HCT116 (cell line): ENCODE measurements around the gene HBM. TPM values are rescaled to one million over a fixed set of nuclear protein-coding genes. Genes with fewer than 3 reads are reported as not detected.
"Not testable (repeated sequence)": the region's sequence is repeated elsewhere in the genome, so short reads cannot be mapped to it uniquely, and the experiment has no call there.

ENCODE experiments used
- ATAC-seq: fragments of 200-7000 bp; cut with Tn5 transposase; 2 replicates; pipeline ENCODE4 v1.9.1; 2020; ENCODE audit warnings: mild to moderate bottlenecking, moderate library complexity
- BruUV-seq: library from RNA; stranded (reverse); fragments of 400-500 nt; replicated peaks from 2 replicates; lab custom pipeline; 2021; lab: Mats Ljungman, UMichigan
- CTCF ChIA-PET: fragments of 300-600 bp; sonication (Branson Sonifier 250); formaldehyde crosslinking; loops from one replicate; lab custom pipeline; 2021; ENCODE audit warnings: antibody characterized with exemption; lab: Charles Lee
- POLR2A ChIA-PET: fragments of 300-600, 350-600 bp; sonication (Branson Sonifier 250); formaldehyde crosslinking; loops from one replicate; lab custom pipeline; 2021; ENCODE audit warnings: antibody characterized with exemption; lab: Charles Lee
- RAD21 ChIA-PET, 2 experiments: fragments of 300-600 bp; sonication (Branson Sonifier 250); formaldehyde crosslinking; loops; one replicate each; lab custom pipeline; 2023; ENCODE audit warnings: low total read pairs in 2 of 2; ENCODE audit not compliant: uncharacterized antibody in 2 of 2, unreplicated experiment in 2 of 2, low non-redundant PET in 1 of 2; lab: Charles Lee
- DNase-seq: peaks from one replicate; pipeline ENCODE4 v3.0.0-alpha.2; 2010; ENCODE audit warnings: low read depth, low spot score
- H2AFZ ChIP-seq: fragments of 200-600 bp; shearing (Covaris generic), sonication (generic); 2 replicates; pipeline ENCODE4 v1.6.1; 2017; ENCODE audit warnings: low read depth, mixed run types, mixed read lengths, antibody characterized with exemption, low read length; ENCODE audit not compliant: poor library complexity, severe bottlenecking
- H3K27ac ChIP-seq: 2 replicates; pipeline ENCODE4 v1.5.1; 2012; ENCODE audit warnings: low read depth, low read length
- H3K27me3 ChIP-seq: fragments of 200-600 bp; sonication (generic); 2 replicates; pipeline ENCODE4 v1.6.1; 2016; ENCODE audit warnings: mixed run types, low read length, mixed read lengths; ENCODE audit not compliant: insufficient read depth
- H3K36me3 ChIP-seq, 2 experiments: fragments of 200-500 bp in 1 of 2; fragments of 200-600 bp in 1 of 2; sonication (Bioruptor generic) in 1 of 2; sonication (generic) in 1 of 2; 2 replicates each; pipeline versions ENCODE4 v1.5.1 to v1.6.1; 2014 to 2016; ENCODE audit warnings: low read length in 2 of 2, inconsistent platforms in 1 of 2, mixed read lengths in 1 of 2, mixed run types in 1 of 2; ENCODE audit not compliant: insufficient read depth in 2 of 2, control insufficient read depth in 1 of 2
- H3K4me1 ChIP-seq, 2 experiments: fragments of 200-600 bp in 1 of 2; sonication (generic) in 1 of 2; 2 replicates each; pipeline versions ENCODE4 v1.5.1 to v1.6.1; 2012 to 2017; ENCODE audit warnings: low read length in 2 of 2, inconsistent platforms in 1 of 2, mild to moderate bottlenecking in 1 of 2, mixed read lengths in 1 of 2, mixed run types in 1 of 2, moderate library complexity in 1 of 2; ENCODE audit not compliant: insufficient read depth in 2 of 2, control insufficient read depth in 1 of 2
- H3K4me2 ChIP-seq: fragments of 200-600 bp; sonication (generic); 2 replicates; pipeline ENCODE4 v1.6.1; 2017; ENCODE audit warnings: mixed run types, low read length, mixed read lengths
- H3K4me3 ChIP-seq, 2 experiments: fragments of 200-600 bp in 1 of 2; sonication (generic) in 1 of 2; replicated peaks in 1 of 2; 2 replicates each; pipeline ENCODE4 v1.5.1; 2011 to 2016; ENCODE audit warnings: low read length in 2 of 2, control low read depth in 1 of 2, low read depth in 1 of 2, mild to moderate bottlenecking in 1 of 2, mixed read lengths in 1 of 2, mixed run types in 1 of 2
- H3K79me2 ChIP-seq: fragments of 200-600 bp; sonication (generic); 2 replicates; pipeline ENCODE4 v1.6.1; 2017; ENCODE audit warnings: mild to moderate bottlenecking, mixed run types, low read length, moderate library complexity, mixed read lengths; ENCODE audit not compliant: insufficient read depth
- H3K9ac ChIP-seq: fragments of 200-600 bp; sonication (generic); 2 replicates; pipeline ENCODE4 v1.6.1; 2016; ENCODE audit warnings: low read length, mixed read lengths
- H3K9me2 ChIP-seq: fragments of 200-600 bp; sonication (generic), shearing (Covaris generic); 2 replicates; pipeline ENCODE4 v1.6.1; 2017; ENCODE audit warnings: mixed run types, mild to moderate bottlenecking, moderate library complexity; ENCODE audit not compliant: insufficient read depth
- H3K9me3 ChIP-seq, 2 experiments: fragments of 200-500 bp in 1 of 2; fragments of 200-600 bp in 1 of 2; sonication (Bioruptor generic) in 1 of 2; sonication (generic) in 1 of 2; 2 replicates each; pipeline ENCODE4 v1.6.1; 2014 to 2017; ENCODE audit warnings: low read length in 2 of 2, mixed read lengths in 2 of 2, inconsistent platforms in 1 of 2, low read depth in 1 of 2, mild to moderate bottlenecking in 1 of 2, mixed run types in 1 of 2, moderate library complexity in 1 of 2; ENCODE audit not compliant: control insufficient read depth in 1 of 2, insufficient read depth in 1 of 2
- H4K20me1 ChIP-seq: fragments of 200-600 bp; sonication (generic), shearing (Covaris generic); 2 replicates; pipeline ENCODE4 v1.6.1; 2017; ENCODE audit warnings: mixed run types, mild to moderate bottlenecking, moderate library complexity; ENCODE audit not compliant: insufficient read depth
- CTCF ChIP-seq, 3 experiments: fragments of 200-600 bp in 1 of 3; sonication (generic) in 1 of 3; IDR thresholded peaks in 2 of 3; conservative IDR thresholded peaks in 1 of 3; 2 replicates each; pipeline ENCODE4 v1.5.1; 2012 to 2017; ENCODE audit warnings: low read depth in 2 of 3, low read length in 2 of 3, antibody characterized with exemption in 1 of 3, borderline replicate concordance in 1 of 3, control low read depth in 1 of 3, mild to moderate bottlenecking in 1 of 3, mixed read lengths in 1 of 3, mixed run types in 1 of 3, moderate library complexity in 1 of 3; ENCODE audit not compliant: insufficient read depth in 1 of 3
- EZH2phosphoT487 ChIP-seq: fragments of 200-600 bp; IDR thresholded peaks from 2 replicates; pipeline ENCODE4 v1.6.1; 2018; ENCODE audit warnings: antibody characterized with exemption, borderline replicate concordance
- POLR2A ChIP-seq: IDR thresholded peaks from 2 replicates; pipeline ENCODE4 v1.7.0; 2011; ENCODE audit warnings: borderline replicate concordance; ENCODE audit not compliant: insufficient read depth, insufficient read length; ENCODE audit errors: extremely low read depth
- RAD21 ChIP-seq: IDR thresholded peaks from 2 replicates; pipeline ENCODE4 v1.6.1; 2012; ENCODE audit warnings: low read depth, mild to moderate bottlenecking
- REST ChIP-seq: IDR thresholded peaks from 2 replicates; pipeline ENCODE4 v1.6.1; 2012; ENCODE audit warnings: low read depth
- SRF ChIP-seq: IDR thresholded peaks from 2 replicates; pipeline ENCODE4 v1.6.1; 2012; ENCODE audit warnings: low read depth
- intact Hi-C: fragments of 100-400 bp; cut with micrococcal nuclease; formaldehyde crosslinking; loops from 2 replicates; pipeline ENCODE4 v1.10.0; 2022
- total RNA-seq: library from RNA; stranded (reverse); gene quantifications from one replicate; pipeline ENCODE4 v1.2.1, GENCODE V29; 2021; ENCODE audit not compliant: unreplicated experiment
- TF ChIP-seq, protein P1 (sequence below): IDR thresholded peaks from 2 replicates; pipeline ENCODE4 v1.6.1; 2011; ENCODE audit warnings: mild to moderate bottlenecking, low read length, moderate library complexity; ENCODE audit not compliant: insufficient replicate concordance; ENCODE audit errors: extremely low read depth

HBM gene
- total RNA-seq, 1 experiment from 2014 or later, result not detected

DNA sequence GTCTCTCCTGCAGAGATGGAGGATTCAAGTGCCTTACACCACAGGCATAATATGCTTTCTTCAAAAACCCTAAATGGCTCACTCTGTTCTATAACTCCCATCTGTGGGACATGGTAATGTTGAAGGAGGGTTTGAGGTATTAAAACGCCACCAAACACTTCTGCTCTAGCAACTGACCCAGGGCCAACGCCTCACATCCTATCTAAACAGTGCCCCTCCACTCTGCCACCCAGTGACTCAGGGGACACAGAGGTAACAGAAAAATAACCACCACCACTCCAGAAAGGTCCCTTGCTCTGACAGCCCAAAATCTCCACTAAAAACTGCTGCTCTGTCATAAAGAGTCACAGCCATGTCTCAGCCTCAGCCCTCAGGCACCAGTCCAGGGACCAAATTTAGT is 45.0 kb upstream of the HBM start (continued):
- TF ChIP-seq, protein P1, sequence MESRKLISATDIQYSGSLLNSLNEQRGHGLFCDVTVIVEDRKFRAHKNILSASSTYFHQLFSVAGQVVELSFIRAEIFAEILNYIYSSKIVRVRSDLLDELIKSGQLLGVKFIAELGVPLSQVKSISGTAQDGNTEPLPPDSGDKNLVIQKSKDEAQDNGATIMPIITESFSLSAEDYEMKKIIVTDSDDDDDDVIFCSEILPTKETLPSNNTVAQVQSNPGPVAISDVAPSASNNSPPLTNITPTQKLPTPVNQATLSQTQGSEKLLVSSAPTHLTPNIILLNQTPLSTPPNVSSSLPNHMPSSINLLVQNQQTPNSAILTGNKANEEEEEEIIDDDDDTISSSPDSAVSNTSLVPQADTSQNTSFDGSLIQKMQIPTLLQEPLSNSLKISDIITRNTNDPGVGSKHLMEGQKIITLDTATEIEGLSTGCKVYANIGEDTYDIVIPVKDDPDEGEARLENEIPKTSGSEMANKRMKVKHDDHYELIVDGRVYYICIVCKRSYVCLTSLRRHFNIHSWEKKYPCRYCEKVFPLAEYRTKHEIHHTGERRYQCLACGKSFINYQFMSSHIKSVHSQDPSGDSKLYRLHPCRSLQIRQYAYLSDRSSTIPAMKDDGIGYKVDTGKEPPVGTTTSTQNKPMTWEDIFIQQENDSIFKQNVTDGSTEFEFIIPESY, result no peak

DNA sequence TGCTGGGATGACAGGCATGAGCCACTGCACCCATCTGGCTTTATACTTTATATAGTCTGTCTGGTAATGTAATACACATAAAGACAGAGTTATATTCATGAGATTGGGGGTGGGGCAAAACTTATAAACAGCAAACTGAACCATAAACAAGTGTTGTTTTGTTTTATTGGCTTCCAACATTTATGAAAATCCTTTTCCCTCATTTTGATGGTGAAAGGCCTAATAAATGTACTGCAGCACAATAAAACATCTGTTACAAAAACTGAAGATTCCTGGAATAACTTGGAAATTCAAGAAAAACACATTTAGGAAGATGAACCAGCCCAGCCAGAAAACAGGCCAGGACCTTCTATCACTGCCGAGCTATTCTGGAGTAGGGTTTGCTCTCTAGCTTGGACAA is 43.4 kb upstream of the HBM start:
- RAD21 ChIA-PET, result no interaction called here
- intact Hi-C loops, result no loop called here
- CTCF ChIA-PET, result no interaction called here
- POLR2A ChIA-PET, result no interaction called here
- ATAC-seq, result no peak
- H3K4me1 ChIP-seq, result peaks cover 7 to 9% of the 10 kb centered on the region in 2 experiments; a peak in 3 of 4 replicates
- no peak overlapping the region for H3K4me2 ChIP-seq
- no peak overlapping the region for H3K9ac ChIP-seq
- H3K79me2 ChIP-seq, result peaks cover 3% of the 10 kb centered on the region; the same call in 1 of the 2 replicates
- H3K27ac ChIP-seq, result no peak overlapping the region
- no peak overlapping the region for H2AFZ ChIP-seq
- H4K20me1 ChIP-seq, result no peaks in the 10 kb centered on the region
- BruUV-seq, result no TSS peak
- H3K9me2 ChIP-seq, result no peaks in the 10 kb centered on the region
- H3K27me3 ChIP-seq, result no peaks in the 10 kb centered on the region
- DNase-seq, result no peak
- TF ChIP-seq SRF (no peak), EZH2phosphoT487 (no peak), POLR2A (no peak), REST (no peak), RAD21 (no peak), CTCF (IDR thresholded peaks at IDR 0.05 in 2 of 3, conservative IDR thresholded peaks at IDR 0.05 in 1 of 3; ENCODE audit: borderline replicate concordance in 1 of 3, insufficient read depth in 1 of 3, low read depth in 2 of 3, low read length in 2 of 3) (no peak)
- H3K9me3 ChIP-seq, result no peaks in the 10 kb centered on the region
- no peaks in the 10 kb centered on the region for H3K36me3 ChIP-seq
- H3K4me3 ChIP-seq, result no peak overlapping the region

GRCh38 chr16:123558-124350 is 42.0 kb upstream of the HBM start:
- CTCF ChIA-PET, H4K20me1 ChIP-seq, ATAC-seq: not testable (repeated sequence)

More at GRCh38 chr16:123558-124350, 42.0 kb upstream of the HBM start:
- RAD21 ChIA-PET, H2AFZ ChIP-seq, H3K4me2 ChIP-seq, POLR2A ChIA-PET, H3K27me3 ChIP-seq, H3K9me2 ChIP-seq, DNase-seq, H3K9ac ChIP-seq, H3K4me3 ChIP-seq, H3K4me1 ChIP-seq, intact Hi-C loops, BruUV-seq, H3K27ac ChIP-seq, H3K9me3 ChIP-seq, H3K79me2 ChIP-seq, H3K36me3 ChIP-seq: not testable (repeated sequence)
